BJ (cell line): ENCODE results near the gene GRM8. TPM values are rescaled to one million over a fixed set of nuclear protein-coding genes. Genes with fewer than 3 reads are reported as not detected.

Experiments used
- CTCF ChIA-PET: fragments of 350-600 bp; formaldehyde crosslinking; extraction: SDS; loops from one replicate; lab custom pipeline; 2021; ENCODE audit warnings: antibody characterized with exemption, inconsistent platforms; lab: Yijun Ruan, JAX
- POLR2A ChIA-PET: fragments of 300-600 bp; sonication (Branson Sonifier 250); formaldehyde crosslinking; extraction: SDS; loops from one replicate; lab custom pipeline; 2021; ENCODE audit warnings: antibody characterized with exemption; lab: Charles Lee
- DNase-seq: peaks from one replicate; pipeline ENCODE4 v3.0.0-alpha.2; 2011; ENCODE audit warnings: low read depth
- H3K27me3 ChIP-seq: 2 replicates; pipeline ENCODE4 v1.6.0; 2011; ENCODE audit warnings: low read length; ENCODE audit not compliant: control insufficient read depth, insufficient read depth
- H3K36me3 ChIP-seq: 2 replicates; pipeline ENCODE4 v1.5.1; 2011; ENCODE audit warnings: low read length; ENCODE audit not compliant: control insufficient read depth, insufficient read depth
- H3K4me3 ChIP-seq: 2 replicates; pipeline ENCODE4 v1.5.1; 2011; ENCODE audit warnings: low read depth, mild to moderate bottlenecking, control low read depth, low read length
- CTCF ChIP-seq: IDR thresholded peaks from 2 replicates; pipeline ENCODE4 v1.5.1; 2011; ENCODE audit warnings: low read depth, mild to moderate bottlenecking, control low read depth, inconsistent platforms, low read length, moderate library complexity; ENCODE audit not compliant: insufficient read depth
- polyA plus RNA-seq: library from polyadenylated mRNA; depleted of rRNA; stranded (reverse); fragments of >200 nt; gene quantifications from 2 replicates; pipeline ENCODE4 v1.2.3, GENCODE V29; 2011

The GRM8 gene
- polyA plus RNA-seq, 1 experiment, result not detected

GRCh38 chr7:126791306-126791705 is 461.4 kb downstream of the GRM8 start:
- CTCF ChIA-PET, result interaction anchor here (3.1 kb wide), 1 partner anchor 11 kb away, joined by 13 read pairs; no protein-coding TSS in a partner anchor
- no peak for TF ChIP-seq CTCF
- H3K36me3 ChIP-seq, result no peaks in the 10 kb centered on the region

GRCh38 chr7:126790763-126791162 is 462.0 kb downstream of the GRM8 start:
- Histone ChIP-seq H3K4me3 (no peak overlapping the region), H3K27me3 (no peaks in the 10 kb centered on the region), H3K36me3 (no peaks in the 10 kb centered on the region)
- ChIA-PET CTCF (interaction anchor here (0.5 to 3.1 kb wide), 2 partner anchors 12 to 71 kb away, joined by 3 to 13 read pairs; no protein-coding TSS in a partner anchor), POLR2A (no interaction called here)
- TF ChIP-seq CTCF, result no peak
- DNase-seq, result no peak

More at GRCh38 chr7:126791306-126791705, 461.4 kb downstream of the GRM8 start:
- POLR2A ChIA-PET, result no interaction called here
- DNase-seq, result no peak
- no peaks in the 10 kb centered on the region for H3K27me3 ChIP-seq
- H3K4me3 ChIP-seq, result no peak overlapping the region

GRCh38 chr7:126783613-126784012 is 469.1 kb downstream of the GRM8 start:
- DNase-seq, result no peak
- ChIA-PET POLR2A (no interaction called here), CTCF (no interaction called here)
- Histone ChIP-seq H3K4me3 (no peak overlapping the region), H3K36me3 (no peaks in the 10 kb centered on the region), H3K27me3 (no peaks in the 10 kb centered on the region)
- no peak for TF ChIP-seq CTCF

GRCh38 chr7:126780993-126781392 is 471.7 kb downstream of the GRM8 start:
- ChIA-PET CTCF (no interaction called here), POLR2A (no interaction called here)
- no peaks in the 10 kb centered on the region for H3K27me3 ChIP-seq
- no peak overlapping the region for H3K4me3 ChIP-seq
- no peaks in the 10 kb centered on the region for H3K36me3 ChIP-seq
- TF ChIP-seq CTCF, result no peak
- no peak for DNase-seq

- TF ChIP-seq CTCF, result no peak
- ChIA-PET POLR2A (no interaction called here), CTCF (no interaction called here)
- Histone ChIP-seq H3K4me3 (no peak overlapping the region), H3K36me3 (no peaks in the 10 kb centered on the region), H3K27me3 (no peaks in the 10 kb centered on the region)
- DNase-seq, result no peak
Measured at GRCh38 chr7:126778101-126778500, 474.6 kb downstream of the GRM8 start.
